NCI-H2227 (cell line): ENCODE results near the gene R3HDM4.

ENCODE experiments used
- DNase-seq: peaks from one replicate; lab custom pipeline; 2025; ENCODE audit not compliant: unreplicated experiment; lab: John Stamatoyannopoulos, UW

Gene R3HDM4

GRCh38 chr19:932648-933552 is 19.9 kb upstream of the R3HDM4 start:
- DNase-seq: no peak

- no peak for DNase-seq
Measured at GRCh38 chr19:931860-932647, 19.0 kb upstream of the R3HDM4 start.

GRCh38 chr19:929891-930258 is 16.9 kb upstream of the R3HDM4 start:
- no peak for DNase-seq

- DNase-seq: no peak
Measured at GRCh38 chr19:929203-929890, 16.3 kb upstream of the R3HDM4 start.

- no peak for DNase-seq
Measured at GRCh38 chr19:928471-929202, 15.6 kb upstream of the R3HDM4 start.

GRCh38 chr19:927780-928401 is 14.9 kb upstream of the R3HDM4 start:
- no peak for DNase-seq

- no peak for DNase-seq
Measured at GRCh38 chr19:927351-927779, 14.3 kb upstream of the R3HDM4 start.

- peak; percentile 42 for DNase-seq
Measured at GRCh38 chr19:926589-927350, 13.8 kb upstream of the R3HDM4 start.

- no peak for DNase-seq
Measured at GRCh38 chr19:926323-926588, 13.2 kb upstream of the R3HDM4 start.

- peak; percentile 84 for DNase-seq
Measured at GRCh38 chr19:925526-926322, 12.7 kb upstream of the R3HDM4 start, which contains the start of gene ARID3A. ARID3A (plus strand) TSS chr19:926035; CDS start chr19:929529, 3,494 bp downstream.

- DNase-seq: no peak
Measured at GRCh38 chr19:925087-925525, 12.1 kb upstream of the R3HDM4 start.

- no peak for DNase-seq
Measured at GRCh38 chr19:924553-925086, 11.6 kb upstream of the R3HDM4 start.

GRCh38 chr19:920051-920864 is 7.2 kb upstream of the R3HDM4 start:
- DNase-seq: no peak

GRCh38 chr19:919199-920050 is 6.4 kb upstream of the R3HDM4 start:
- DNase-seq: no peak

GRCh38 chr19:918481-919198 is 5.6 kb upstream of the R3HDM4 start:
- DNase-seq: peak; percentile 76

- no peak for DNase-seq
Measured at GRCh38 chr19:918152-918437, 5.1 kb upstream of the R3HDM4 start.
